HG02610 (cell line): Measurements from ENCODE around the gene ZNF735.
"Not testable (repeated sequence)": the region's sequence is repeated elsewhere in the genome, so short reads cannot be mapped to it uniquely, and the experiment has no call there.

Source experiments
- ATAC-seq: cut with Tn5 transposase; IDR thresholded peaks from one replicate; pipeline ENCODE4 v1.9.1; 2021; ENCODE audit warnings: mild to moderate bottlenecking, moderate library complexity; ENCODE audit not compliant: unreplicated experiment

ZNF735 gene

DNA sequence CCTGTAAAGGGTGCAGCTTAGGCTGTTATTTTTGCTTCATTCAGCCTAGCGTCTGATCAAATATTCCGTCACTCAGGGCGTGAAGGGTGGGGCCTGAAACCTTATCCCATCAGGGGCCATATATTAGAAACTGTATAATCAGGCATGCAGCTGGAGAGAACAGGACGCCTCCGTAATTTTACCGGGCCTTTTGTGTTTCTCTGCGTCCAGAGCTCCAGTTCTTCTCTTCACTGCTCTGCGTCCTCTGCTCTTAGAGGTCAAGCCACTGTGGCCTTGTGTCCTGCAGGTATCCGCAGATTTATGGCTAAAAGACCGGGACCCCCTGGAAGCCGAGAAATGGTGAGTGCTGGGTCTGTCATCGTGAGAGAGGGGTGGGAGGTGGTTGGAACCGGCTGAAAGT lies at the start of gene ZNF735:
Gene ZNF735 (plus strand): TSS at position 301 of the 400 bp plus-strand sequence. CDS start 0 bp downstream, at position 301.
- ATAC-seq = no peak

DNA sequence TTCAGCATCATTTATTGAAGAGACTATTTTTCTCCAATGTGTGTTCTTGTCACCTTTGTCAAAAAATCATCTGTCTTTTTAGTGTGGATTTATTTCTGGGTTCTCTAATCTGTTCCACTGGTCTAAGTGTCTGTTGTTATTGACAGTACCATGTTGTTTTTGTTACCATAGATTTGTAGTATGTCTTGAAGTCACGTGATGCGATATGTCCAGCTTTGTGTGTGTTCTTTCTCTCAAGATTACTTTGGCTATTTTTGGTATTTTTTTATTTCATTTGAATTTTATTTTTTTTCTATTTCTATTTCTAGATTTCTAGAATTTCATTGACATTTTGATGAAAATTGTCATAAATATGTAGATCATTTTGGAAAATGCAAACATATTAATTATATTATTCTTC lies 36.0 kb upstream of the ZNF735 start:
- ATAC-seq = not testable (repeated sequence)

DNA sequence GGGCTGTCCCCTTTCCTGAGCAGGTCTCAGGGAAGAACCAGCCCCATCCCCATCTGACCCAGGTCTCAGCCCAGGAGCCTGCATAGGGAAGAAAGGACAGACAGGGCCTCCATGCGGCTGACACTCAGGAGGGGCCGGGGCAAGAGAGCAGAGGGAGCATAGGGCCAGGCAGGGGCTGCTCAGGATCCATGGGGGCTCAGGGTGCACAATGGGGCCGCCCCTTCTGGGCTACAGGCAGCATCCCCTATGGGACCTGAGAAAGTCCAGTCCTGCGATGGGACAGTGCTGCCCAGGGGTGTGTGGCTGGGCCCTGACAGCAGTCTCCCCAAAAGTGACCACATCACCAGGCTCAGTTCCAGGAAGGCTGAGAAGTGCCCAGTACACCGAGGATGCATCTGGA lies 32.7 kb upstream of the ZNF735 start:
- ATAC-seq = no peak

DNA sequence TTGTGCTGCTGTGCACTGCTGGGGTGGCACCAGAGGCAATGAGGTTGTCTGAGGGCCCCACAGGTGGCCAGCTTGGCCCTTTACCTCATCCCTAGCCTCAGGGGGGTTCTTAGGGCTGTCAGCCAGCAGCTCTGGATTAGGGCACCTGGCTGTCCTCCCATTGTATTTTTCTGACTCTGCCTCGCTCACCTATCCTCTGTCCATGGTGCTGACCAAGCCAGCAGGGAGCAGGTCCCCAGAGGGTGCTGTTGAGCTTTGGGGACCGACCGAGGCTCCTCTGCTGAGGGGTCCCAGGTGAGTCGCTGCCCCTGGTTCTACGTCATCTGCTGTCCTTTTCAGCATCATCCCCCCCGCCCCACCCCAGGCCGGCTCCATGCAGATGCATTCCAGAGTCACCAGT lies 32.1 kb upstream of the ZNF735 start:
- ATAC-seq = no peak

DNA sequence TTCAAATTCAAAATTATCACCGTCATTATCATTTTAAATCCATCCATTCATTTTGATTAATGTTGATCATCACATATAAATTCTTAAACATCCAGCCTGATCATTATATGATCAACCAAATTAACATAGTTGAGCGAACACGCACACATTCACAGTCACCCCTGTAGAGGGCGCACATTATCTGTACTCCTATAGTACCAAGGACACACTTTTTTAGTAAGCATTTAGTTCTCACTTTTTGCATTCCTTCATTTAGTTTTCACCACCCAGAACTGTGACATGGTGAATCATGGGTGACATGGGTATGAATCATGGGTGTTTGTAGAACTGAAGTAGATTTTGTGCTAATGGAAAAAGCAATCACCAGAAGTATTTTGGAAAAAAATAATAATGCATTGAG lies 26.0 kb upstream of the ZNF735 start:
- ATAC-seq = no peak

DNA sequence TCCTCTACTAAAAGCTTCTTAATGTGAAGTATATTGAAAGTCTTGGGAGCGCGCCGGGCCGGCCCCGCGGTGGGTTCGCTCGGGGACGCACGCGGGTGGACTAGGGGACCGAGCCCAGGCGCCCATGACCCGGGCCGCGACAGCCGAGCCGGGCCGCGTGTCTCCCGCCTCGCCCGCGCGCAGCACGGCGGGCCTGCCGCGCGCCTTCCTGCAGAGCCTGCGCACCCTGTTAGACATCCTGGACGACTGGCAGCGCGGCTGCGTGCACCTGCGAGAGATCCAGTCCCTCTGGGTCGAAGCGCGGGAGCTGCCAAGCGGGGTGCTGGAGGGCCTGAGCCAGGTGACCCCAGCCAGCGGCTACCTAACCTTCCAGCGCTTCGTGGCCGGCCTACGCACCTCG lies 25.4 kb upstream of the ZNF735 start:
- no peak for ATAC-seq

DNA sequence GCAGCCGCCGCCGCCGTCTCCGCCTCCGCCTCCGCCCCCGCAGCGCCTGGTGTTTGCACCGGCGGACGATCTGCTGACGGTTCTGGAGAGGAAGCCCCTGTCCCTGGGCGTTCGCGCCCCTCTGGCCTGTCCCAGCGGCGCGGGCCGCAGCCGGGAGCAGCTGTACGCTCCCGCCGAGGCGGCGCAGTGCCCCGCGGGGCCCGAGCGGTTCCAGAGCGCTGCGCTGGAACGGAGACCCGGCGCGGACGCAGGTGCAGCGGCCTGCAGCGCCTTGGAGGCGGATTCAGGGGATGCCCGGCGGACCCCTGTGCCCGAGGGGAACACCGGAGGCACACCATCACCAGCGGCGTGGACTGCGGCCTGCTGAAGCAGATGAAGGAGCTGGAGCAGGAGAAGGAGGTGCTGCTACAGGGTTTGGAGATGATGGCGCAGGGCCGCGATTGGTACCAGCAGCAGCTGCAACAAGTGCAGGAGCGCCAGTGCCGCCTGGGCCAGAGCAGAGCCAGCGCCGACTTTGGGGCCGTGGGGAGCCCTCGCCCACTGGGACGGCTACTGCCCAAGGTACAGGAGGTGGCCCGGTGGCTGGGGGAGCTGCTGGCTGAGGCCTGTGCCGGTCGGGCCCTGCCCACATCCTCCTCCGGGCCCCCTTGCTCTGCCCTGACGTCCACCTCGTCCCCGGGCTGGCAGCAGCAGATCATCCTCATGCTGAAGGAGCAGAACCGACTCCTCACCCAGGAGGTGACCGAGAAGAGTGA lies 24.8 kb upstream of the ZNF735 start:
- ATAC-seq = no peak

DNA sequence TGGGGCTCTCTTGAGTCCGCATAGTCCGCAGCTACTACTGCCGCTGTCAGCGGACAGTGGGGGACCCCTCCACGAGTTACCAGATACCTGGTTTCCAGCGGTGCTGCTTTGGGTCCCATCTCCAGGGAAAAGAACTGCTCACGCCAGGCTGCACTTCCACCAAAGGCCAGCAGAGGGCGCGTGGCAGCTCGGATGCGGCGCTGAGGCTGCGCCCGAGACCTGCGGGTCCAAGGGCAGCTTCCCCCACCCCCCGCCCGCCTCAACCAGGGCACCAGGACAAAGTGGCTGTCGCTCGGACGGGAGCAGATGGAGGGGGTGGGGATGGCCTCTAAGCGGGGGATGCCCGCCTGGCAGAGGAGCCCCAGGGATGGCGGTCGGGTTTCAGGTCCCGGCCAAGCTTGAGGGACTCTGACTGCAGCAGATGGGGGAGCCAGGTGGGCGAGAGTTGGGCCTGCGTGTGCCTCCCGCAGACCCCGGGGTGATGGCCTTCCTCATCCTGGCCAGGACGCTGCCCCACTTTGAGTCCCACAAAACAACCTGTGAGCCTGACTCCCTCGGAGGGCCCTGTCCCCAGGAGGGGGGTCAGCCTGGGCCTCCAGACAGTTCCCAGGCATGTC lies 23.8 kb upstream of the ZNF735 start:
- ATAC-seq = no peak

DNA sequence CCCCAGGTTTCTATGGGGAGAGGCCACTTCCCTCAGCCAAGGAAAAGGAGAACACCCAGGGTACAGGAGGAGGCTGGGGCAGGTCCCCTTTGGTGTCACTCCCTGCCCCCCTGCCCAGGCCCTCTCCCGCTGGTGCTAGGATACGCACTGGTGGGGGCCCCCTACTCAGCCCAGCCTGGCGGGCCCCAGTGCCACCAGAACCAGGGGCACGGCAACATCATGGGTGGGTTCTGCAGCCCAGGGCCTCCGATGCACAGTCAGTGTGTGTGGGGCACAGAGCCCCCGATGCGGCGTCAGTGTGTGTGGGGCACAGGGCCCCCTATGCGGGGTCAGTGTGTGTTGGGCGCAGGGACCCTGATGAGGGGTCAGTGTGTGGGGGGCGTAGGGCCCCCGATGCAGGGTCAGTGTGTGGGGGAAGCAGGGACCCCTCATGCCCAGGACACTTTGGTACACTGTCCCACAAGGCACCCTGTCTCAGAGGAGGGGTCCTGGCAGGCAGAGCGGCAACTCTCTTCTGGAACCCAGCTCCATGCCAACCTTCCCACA lies 23.1 kb upstream of the ZNF735 start:
- ATAC-seq = no peak

DNA sequence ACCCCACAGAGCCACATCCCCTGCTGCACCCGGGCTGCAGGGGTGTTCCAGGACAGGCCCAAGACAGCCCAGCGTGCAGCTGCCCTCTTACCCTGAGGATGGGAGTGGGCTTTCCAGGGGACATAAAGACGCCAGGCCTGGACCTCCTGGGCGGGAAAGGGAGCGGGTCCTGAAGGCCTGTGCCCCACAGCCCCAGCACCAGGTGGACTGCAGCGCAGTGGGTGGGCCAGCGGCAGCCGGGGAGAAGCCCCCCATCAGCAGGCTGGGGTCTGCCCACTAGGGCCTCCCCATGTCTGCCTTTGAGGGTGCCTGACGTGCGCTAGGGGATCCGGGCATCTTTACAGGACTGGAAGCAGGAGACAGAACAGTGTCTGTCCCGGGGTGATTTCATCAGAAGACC lies 22.6 kb upstream of the ZNF735 start:
- ATAC-seq = no peak

DNA sequence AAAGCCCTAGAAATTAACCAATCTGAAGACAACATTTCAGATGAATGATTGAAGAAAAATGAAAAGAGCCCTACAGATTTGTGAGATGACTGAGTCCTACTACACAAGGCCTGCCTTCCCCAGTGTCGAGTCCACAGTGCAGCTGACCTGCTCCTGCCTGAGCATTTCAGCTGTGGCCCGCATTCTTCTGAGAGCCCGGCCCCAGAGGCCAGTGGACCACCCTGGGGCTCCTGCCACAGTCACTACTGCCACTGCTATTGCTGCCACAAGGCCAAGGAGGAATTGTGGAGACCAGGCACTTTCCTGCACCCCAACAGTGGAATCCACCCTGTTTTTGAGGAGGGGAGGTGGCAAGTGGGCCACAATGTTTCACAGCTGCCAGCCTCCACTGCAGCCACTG lies 19.6 kb upstream of the ZNF735 start:
- ATAC-seq = no peak

DNA sequence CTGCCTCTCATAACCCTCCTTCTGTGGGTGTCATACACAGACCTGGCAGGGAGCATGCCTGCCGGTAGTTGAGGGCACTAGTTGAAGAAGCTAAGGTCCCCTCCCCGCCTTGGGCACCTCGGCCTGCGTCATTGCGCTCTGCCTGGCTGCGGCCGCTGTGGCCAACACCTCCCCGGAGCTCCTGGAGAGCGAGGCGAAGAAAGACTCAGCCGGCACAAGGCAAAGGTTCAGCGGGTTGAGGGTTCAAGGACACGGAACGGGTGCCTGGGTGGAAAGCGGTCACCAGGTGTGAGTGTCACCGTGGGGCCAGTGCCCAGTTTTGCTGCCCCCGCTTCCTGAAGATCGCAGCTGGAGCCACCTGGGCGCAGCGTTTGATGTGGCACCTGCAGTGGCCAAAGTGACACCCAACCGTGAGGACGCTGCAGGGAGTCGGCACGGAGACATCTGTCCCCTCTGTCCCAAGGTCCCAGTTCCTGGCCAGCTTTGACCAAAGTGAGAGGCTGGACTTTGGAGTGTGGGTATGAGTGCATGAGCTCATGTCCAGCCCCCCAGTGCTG lies 14.8 kb upstream of the ZNF735 start:
- no peak for ATAC-seq

DNA sequence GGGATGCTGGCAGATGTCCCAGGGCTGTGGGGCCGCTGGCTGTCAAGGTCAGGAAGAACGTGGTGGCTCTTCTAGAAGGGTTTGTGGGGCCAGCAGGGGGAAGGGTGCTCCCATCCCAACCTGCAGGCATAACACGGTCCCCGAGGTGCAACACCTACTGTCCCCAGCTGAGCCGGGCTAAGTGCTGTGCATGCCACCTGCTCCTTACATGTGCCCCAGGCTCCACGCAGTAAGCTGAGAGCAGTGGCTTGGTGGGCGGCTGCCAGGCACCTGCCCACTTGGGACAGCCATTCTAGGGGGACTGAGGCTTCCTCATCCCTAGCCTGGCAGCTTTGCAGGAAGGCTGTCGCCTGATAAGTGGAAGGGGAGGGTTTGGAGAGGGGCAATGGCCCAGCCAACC lies 14.2 kb upstream of the ZNF735 start:
- ATAC-seq = no peak

DNA sequence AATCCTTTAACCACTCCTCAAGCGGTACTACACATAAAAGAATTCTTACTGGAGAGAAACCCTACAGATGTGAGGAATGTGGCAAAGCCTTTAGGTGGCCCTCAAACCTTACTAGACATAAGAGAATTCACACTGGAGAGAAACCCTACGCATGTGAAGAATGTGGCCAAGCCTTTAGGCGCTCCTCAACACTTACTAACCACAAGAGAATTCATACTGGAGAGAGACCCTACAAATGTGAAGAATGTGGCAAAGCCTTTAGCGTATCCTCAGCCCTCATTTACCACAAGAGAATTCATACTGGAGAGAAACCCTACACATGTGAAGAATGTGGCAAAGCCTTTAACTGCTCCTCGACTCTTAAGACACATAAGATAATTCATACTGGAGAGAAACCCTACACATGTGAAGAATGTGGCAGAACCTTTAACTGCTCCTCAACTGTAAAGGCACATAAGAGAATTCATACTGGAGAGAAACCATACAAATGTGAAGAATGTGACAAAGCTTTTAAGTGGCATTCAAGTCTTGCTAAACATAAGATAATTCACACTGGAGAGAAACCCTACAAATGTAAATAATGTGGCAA lies 12.8 kb downstream of the ZNF735 start:
- not testable (repeated sequence) for ATAC-seq

DNA sequence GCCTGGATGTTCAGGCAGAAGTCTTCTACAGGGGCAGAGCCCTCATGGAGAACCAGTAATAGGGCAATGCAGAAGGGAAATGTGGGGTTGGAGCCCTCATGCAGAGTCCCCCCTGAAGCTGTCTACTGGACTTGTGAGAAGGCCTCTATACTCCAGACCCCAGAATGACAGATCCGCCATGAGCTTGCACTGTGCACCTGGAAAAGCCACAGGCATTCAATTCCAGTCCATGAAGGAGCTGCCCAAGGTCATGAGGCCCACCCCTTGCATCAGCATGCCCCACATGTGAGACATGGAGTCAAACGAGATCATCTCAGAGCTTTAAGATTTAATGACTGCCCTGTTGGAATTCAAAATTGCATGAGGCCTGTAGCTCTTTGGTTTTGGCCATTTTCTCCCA lies 16.4 kb downstream of the ZNF735 start:
- ATAC-seq = no peak

DNA sequence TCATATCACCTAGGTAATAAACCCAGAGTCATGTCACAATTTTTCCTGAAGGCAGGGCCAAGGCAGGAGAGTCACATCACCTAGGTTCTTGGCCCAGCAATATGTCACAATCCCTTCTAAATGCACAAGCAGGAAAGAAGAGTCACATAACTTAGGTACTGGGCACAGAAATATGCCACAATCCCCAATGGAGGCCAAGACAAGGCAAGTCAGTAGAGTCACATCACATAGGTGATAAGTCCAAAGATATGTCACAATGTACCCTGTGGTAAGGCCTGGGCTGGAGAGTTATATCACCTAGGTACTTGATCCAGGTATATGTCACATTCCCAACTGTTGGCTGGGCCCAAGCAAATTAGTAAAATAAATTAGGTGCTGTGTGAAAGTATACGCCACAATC lies 21.2 kb downstream of the ZNF735 start, which contains the start of gene ZNF679:
Gene ZNF679 (plus strand): TSS at position 301 of the 400 bp plus-strand sequence. CDS start 20,644 bp downstream, outside the sequence.
- not testable (repeated sequence) for ATAC-seq

DNA sequence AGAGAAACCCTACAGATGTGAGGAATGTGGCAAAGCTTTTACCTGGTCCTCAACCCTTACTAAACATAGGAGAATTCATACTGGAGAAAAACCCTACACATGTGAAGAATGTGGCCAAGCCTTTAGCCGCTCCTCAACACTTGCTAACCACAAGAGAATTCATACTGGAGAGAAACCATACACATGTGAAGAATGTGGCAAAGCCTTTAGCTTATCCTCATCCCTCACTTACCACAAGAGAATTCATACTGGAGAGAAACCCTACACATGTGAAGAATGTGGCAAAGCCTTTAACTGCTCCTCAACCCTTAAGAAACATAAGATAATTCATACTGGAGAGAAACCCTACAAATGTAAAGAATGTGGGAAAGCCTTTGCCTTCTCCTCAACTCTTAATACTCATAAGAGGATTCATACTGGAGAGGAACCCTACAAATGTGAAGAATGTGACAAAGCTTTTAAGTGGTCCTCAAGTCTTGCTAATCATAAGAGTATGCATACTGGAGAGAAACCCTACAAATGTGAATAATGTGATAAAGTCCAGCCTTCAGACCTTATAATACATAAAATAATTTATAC lies 59.4 kb downstream of the ZNF735 start:
- no peak for ATAC-seq
